ENCODE results near the gene TPST1.
"Not testable (repeated sequence)": the region's sequence is repeated elsewhere in the genome, so short reads cannot be mapped to it uniquely, and the experiment has no call there.

Gene TPST1

GRCh38 chr7:66204822-66205740, at the start of gene TPST1:
TSS of gene TPST1 (plus strand) at chr7:66205334. CDS start at chr7:66240426, 35,092 bp downstream.
- DNase-seq = peak; percentile 84

DNA sequence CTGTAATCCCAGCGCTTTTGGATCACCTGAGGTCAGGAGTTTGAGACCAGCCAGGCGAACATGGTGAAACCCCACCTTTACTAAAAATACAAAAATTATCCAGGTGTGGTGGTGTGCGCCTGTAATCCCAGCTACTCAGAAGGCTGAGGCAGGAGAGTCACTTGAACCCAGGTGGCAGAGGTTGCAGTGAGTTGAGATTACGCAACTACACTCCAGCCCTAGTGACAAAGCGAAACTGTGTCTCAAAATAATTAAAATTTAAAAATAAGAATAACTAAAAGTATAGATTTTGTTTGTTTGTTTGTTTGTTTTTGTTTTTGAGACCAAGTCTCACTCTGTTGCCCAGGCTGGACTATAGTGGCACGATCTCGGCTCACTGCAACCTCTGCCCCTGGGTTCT, 49.1 kb upstream of the TPST1 start:
- not testable (repeated sequence) for DNase-seq

- DNase-seq = no peak
These were observed 48.1 kb upstream of the TPST1 start for GRCh38 chr7:66157060-66157459.

- no peak for DNase-seq
These were observed 42.5 kb upstream of the TPST1 start for GRCh38 chr7:66162622-66163021.

- no peak for DNase-seq
These were observed 41.9 kb upstream of the TPST1 start for GRCh38 chr7:66163186-66163610.

DNA sequence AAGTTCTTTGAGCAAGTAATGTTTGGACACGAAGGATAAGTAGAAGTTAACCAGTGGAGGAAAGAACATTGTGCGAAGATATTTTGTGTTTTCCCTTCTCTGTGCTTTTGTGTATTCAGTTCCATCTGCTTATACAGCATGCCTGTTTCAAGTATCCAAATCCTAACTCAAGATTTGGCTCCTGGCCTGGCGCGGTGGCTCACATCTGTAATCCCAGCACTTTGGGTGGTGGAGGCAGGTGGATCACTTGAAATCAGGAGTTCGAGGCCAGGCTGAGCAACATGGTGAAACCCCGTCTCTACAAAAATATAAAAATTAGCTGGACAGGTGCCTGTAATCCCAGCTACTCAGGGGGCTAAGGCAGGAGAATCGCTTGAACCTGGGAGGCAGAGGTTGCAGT, 40.8 kb upstream of the TPST1 start:
- DNase-seq = no peak

GRCh38 chr7:66167773-66168387, 37.3 kb upstream of the TPST1 start:
- DNase-seq = peak; percentile 37

GRCh38 chr7:66169616-66170015, 35.5 kb upstream of the TPST1 start:
- DNase-seq = no peak

DNA sequence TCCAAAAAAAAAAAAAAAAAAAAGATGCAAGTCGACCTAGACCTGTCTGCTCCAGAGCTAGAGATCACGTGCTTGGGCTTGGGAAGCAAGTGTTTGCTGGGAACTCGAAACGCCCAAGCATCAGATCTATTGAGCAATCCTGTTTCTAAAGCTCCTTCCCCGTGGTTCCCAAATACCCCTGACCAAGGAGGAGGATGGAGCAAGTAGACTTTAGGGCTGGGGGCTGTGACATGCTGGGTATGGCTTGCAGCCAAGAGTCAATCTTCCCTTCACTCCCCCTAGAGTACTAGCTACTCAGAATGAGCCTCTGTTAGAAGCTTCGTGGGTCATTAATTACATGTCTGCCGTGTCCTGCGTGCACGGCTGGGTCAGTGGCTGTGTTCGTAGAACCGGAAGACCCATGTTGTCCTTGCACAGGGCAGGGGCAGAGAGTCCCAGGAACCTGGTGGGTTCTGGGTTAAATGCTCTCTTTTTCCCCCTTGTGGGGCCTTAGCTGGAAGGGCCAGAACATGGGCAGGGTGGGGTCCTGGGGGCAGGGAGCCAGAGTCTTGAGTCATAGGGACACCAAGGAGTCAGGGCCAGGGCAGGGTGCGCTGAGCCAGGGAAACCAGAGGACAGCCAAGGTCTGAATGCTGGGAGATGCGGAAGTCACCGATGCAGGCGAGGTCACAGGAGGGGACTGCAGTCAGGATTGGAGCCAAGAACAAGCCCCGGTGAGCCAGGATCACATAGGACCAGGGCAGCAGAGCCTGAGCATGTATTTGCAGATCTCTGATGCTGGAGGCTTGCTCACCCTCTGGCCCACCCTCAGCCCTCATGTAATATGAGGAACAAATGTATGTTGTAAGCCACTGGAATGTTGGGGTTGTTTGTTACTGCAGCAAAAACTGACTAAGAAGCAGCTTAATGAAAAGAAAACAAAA, 34.6 kb upstream of the TPST1 start:
- DNase-seq = no peak

DNA sequence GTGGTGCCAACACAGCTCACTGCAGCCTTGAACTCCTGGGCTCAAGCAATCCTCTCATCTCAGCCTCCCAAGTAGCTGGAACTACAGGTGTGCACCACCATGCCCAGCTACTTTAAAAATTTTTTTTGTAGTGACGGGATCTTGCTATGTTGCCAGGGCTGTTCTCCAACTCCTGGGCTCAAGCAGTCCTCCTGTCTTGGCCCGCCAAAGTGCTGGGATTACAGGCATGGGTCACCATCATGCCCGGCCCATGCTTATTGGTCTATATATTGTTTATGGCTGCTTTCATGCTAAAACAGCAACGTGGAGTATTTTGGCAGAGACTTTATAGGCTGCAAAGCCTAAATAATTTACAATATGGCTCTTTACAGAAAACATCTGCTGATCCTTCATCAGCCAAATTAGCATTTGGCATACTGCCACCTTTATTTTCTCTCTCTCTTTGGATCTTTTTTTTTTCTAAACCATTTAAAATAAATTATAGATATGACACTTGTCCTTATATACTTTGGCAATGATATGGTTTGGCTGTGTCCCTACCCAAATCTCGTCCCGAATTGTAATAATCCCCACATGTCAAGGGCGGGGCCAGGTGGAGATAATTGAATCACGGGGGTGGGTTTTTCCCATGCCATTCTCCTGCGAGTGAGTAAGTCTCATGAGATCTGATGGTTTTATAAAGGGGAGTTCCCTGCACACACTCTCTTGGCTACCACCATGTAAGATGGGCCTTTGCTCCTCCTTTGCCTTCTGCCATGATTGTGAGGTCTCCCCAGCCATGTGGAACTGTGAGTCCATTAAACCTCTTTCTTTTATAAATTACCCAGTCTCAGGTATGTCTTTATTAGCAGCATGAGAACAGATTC, 32.4 kb upstream of the TPST1 start:
- DNase-seq = peak; percentile 99

GRCh38 chr7:66173856-66174255, 31.3 kb upstream of the TPST1 start:
- no peak for DNase-seq

GRCh38 chr7:66175006-66175405, 30.1 kb upstream of the TPST1 start:
- DNase-seq = not testable (repeated sequence)

GRCh38 chr7:66176914-66177313, 28.2 kb upstream of the TPST1 start:
- DNase-seq = no peak

- no peak for DNase-seq
These were observed 26.9 kb upstream of the TPST1 start for GRCh38 chr7:66178258-66178657.

DNA sequence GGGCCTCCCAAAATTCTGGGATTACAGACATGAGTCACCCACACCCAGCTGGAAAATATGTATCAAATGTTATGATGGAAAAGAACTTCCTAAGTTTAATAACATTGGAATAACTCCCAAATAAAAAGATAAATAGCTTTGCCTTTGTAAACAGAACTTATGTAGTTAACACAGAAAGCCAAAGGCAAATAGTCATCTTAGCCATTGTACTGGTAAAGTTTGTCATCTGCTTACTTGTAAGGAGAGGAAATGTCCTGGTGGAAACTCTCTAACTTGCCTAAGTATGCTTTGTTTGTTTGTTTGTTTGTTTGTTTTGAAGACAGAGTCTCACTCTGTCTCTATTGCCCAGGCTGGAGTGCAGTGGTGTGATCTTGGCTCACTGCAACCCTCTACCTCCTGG, 23.8 kb upstream of the TPST1 start:
- DNase-seq = no peak

GRCh38 chr7:66181845-66182244, 23.3 kb upstream of the TPST1 start:
- DNase-seq = no peak

DNA sequence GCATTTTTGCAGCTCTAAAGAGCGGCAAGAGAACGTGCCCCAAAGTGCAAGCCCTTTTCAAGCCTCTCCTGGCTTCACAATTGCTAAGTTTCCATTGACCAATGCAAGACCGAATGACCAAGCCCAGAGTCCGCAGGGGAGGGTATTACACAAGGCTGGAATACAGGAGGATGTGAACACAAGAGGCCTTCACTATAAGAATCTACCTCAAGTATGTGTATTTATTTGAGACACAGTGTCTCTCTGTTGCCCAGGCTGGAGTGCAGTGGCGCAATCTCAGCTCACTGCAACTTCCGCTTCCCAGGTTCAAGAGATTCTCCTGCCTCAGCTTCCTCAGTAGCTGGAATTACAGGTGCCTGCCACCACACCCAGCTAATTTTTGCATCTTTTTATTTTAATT, 22.2 kb upstream of the TPST1 start:
- DNase-seq = no peak

GRCh38 chr7:66183700-66184099, 21.4 kb upstream of the TPST1 start:
- no peak for DNase-seq

DNA sequence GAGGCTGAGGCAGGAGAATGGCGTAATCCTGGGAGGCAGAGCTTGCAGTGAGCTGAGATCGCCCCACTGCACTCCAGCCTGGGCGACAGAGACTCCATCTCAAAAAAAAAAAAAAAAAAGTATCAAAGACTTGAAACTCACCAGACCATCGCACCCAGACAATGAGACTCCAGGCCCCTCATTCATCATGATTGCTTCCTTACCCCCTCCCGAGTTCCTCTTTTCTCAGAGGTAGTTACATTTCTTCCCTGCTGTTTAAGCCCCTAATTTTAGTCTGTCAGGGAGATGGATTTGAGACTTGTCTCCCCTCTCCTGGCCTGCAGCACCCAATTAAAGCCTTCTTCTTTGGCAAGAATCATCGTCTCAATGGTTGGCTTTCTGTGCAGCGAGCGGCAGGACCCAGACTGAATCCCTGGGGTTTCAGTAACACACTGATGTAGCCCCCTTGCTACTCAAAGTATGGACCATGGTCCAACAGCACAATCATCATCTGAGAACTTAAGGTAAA, 19.4 kb upstream of the TPST1 start:
- no peak for DNase-seq

- no peak for DNase-seq
These were observed 18.1 kb upstream of the TPST1 start for GRCh38 chr7:66186991-66187390.

DNA sequence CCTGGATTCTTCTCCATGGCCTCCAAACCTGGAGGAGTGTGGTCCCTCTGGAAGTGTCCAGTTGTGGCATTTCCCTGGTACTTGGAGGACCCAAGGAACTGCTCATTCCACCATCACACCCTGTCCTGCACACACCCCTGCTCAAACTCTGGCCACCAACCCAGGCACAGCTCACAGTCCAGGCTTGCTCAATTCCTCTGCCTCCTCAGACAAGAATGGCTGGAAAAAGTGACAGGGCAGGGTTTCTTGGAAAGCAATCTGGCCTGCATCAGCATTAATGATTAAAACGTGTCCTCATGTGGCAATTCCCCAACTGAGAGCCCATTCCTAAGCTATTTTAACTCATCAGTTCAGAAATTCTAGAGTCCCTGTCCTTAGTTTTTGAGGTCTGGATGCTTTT, 17.2 kb upstream of the TPST1 start:
- no peak for DNase-seq

DNA sequence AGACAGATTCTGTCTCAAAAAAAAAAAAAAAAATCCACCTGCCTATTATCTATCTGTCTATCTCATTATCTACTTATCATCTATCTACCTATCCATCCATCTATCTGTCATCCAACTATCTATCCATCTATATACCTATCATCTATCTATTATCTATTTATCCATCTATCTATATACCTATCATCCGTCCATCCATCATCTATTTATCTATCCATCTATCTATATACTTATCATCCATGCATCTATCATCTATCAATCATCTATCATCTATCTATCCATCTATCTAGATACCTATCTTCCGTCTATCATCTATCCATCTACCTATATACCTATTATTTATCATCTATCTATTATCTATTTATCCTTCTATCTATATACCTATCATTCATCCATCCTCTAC, 16.5 kb upstream of the TPST1 start:
- no peak for DNase-seq

All from NCI-H1694 (cell line).